Mucosa of descending colon (tissue), 3 donors: ENCODE results near the gene MRPL30. TPM values are rescaled to one million over a fixed set of nuclear protein-coding genes. Genes with fewer than 3 reads are reported as not detected.
"Not testable (repeated sequence)": the region's sequence is repeated elsewhere in the genome, so short reads cannot be mapped to it uniquely, and the experiment has no call there.

ENCODE experiments used
- ATAC-seq: fragments of 200-7000 bp; cut with Tn5 transposase; one replicate; pipeline ENCODE4 v1.9.1; 2020; ENCODE audit warnings: mild to moderate bottlenecking, moderate library complexity
- DNase-seq, 3 donors: peaks; one replicate each; pipeline ENCODE4 v3.0.0-alpha.2; 2020
- H3K36me3 ChIP-seq: fragments of 200-600 bp; one replicate; pipeline ENCODE4 v1.8.0; 2021; ENCODE audit warnings: low read depth, mild to moderate bottlenecking
- H3K4me1 ChIP-seq: fragments of 200-600 bp; one replicate; pipeline ENCODE4 v1.8.0; 2021; ENCODE audit warnings: low read depth, mild to moderate bottlenecking
- H3K4me3 ChIP-seq: fragments of 200-600 bp; one replicate; pipeline ENCODE4 v1.8.0; 2021; ENCODE audit warnings: mild to moderate bottlenecking
- H3K9me3 ChIP-seq: fragments of 200-600 bp; one replicate; pipeline ENCODE4 v1.8.0; 2021; ENCODE audit warnings: mild to moderate bottlenecking
- CTCF ChIP-seq: fragments of 200-600 bp; IDR thresholded peaks from one replicate; pipeline ENCODE4 v1.8.0; 2022; ENCODE audit warnings: antibody characterized with exemption, mild to moderate bottlenecking
- intact Hi-C, 2 donors: fragments of 100-400 bp; cut with DNase I in 1 of 2; cut with micrococcal nuclease in 1 of 2; formaldehyde crosslinking; loops; one replicate each; pipeline versions ENCODE4 v1.11.0 to v1.11.1; 2022; cut with DNase I, micrococcal nuclease
- long read RNA-seq, 2 donors: library from polyadenylated mRNA; unstranded; transcript quantifications; one replicate each; pipeline ENCODE4 v2.0.0, GENCODE V29; 2019 to 2021
- total RNA-seq, 3 donors: library from RNA; stranded (reverse); fragmentation: NEBNext Ultra II Directional in 2 of 3; extraction: Animal tissue kit (Norgen Biotek cat#: 25700) in 2 of 3; gene quantifications; one replicate each; pipeline versions ENCODE4 v1.2.1 to v1.2.4, GENCODE V29; 2021 to 2023
- donor health status: DM: no; HTN: no; CAD: no; lungs with moderate emphysema.
- donor health status: DM: no; HTN: no; CAD: no.
- donor health status: DM: no; HTN: yes; CAD: no.

The MRPL30 gene
- 10 to 100 TPM; 22.5 to 23.2 (median 23.0) TPM for total RNA-seq
- long read RNA-seq, donor 1, transcript MRPL30-201 (6 exons, 2,605 nt), result major isoform, 24 of 28 reads
- long read RNA-seq, donor 1, partial matches to known transcripts, result 1 of 28 reads
- long read RNA-seq, donor 1, other reads (novel, unspliced or antisense), result 3 of 28 reads
- long read RNA-seq, donor 2, transcript MRPL30-201 (6 exons, 2,605 nt), result major isoform, 6 of 9 reads
- long read RNA-seq, donor 2, partial matches to known transcripts, result 0 of 9 reads
- long read RNA-seq, donor 2, other reads (novel, unspliced or antisense), result 2 of 9 reads

GRCh38 chr2:99180755-99181623 lies at the start of gene MRPL30, which contains the start of gene MITD1:
Gene MRPL30, plus strand, starts transcription at chr2:99181184. Its CDS starts 5,020 bp downstream, at chr2:99186204.
Gene MITD1, minus strand, starts transcription at chr2:99181058. Its CDS starts 77 bp downstream, at chr2:99180981.
- Histone ChIP-seq H3K4me1 (peaks cover 24% of the 10 kb centered on the region), H3K9me3 (no peaks in the 10 kb centered on the region), H3K4me3 (peak within 1 kb of the TSS; percentile 56), H3K36me3 (no peaks in the 10 kb centered on the region)
- no peak for TF ChIP-seq CTCF
- peak; percentile 99 for ATAC-seq
- DNase-seq, result peak; percentile 92 to 93 (median 93)
- intact Hi-C loops, result no loop called here

GRCh38 chr2:99135044-99135556 lies 45.9 kb upstream of the MRPL30 start:
- H3K36me3 ChIP-seq, ATAC-seq, intact Hi-C loops, H3K4me3 ChIP-seq, H3K4me1 ChIP-seq, DNase-seq: not testable (repeated sequence)
- H3K9me3 ChIP-seq, result peaks cover 42% of the 10 kb centered on the region

GRCh38 chr2:99139003-99139402 lies 42.0 kb upstream of the MRPL30 start:
- no peak for DNase-seq
- Histone ChIP-seq H3K4me3 (no peak overlapping the region), H3K36me3 (no peaks in the 10 kb centered on the region), H3K9me3 (peaks cover 9% of the 10 kb centered on the region), H3K4me1 (peaks cover 6% of the 10 kb centered on the region)
- ATAC-seq, result no peak
- intact Hi-C loops, result no loop called here
- no peak for TF ChIP-seq CTCF

- no peak for TF ChIP-seq CTCF
- ATAC-seq (no peak), DNase-seq (no peak)
- Histone ChIP-seq H3K36me3 (no peaks in the 10 kb centered on the region), H3K4me3 (peak overlapping the region; percentile 36), H3K9me3 (no peaks in the 10 kb centered on the region), H3K4me1 (peaks cover 6% of the 10 kb centered on the region)
- intact Hi-C loops, result no loop called here
Observed at GRCh38 chr2:99140056-99140859, 40.7 kb upstream of the MRPL30 start.

GRCh38 chr2:99140860-99141109 lies 40.2 kb upstream of the MRPL30 start:
- ATAC-seq, result peak; percentile 48
- intact Hi-C loops, result no loop called here
- no peak for DNase-seq

More at GRCh38 chr2:99140860-99141109, 40.2 kb upstream of the MRPL30 start:
- Histone ChIP-seq H3K9me3 (no peaks in the 10 kb centered on the region), H3K36me3 (no peaks in the 10 kb centered on the region), H3K4me3 (peak overlapping the region; percentile 36), H3K4me1 (peaks cover 6% of the 10 kb centered on the region)
- TF ChIP-seq CTCF, result no peak
